Activated CD8-positive, alpha-beta memory T cell treated with anti-CD3 and anti-CD28 coated beads for 24 hours (primary cell): Measurements from ENCODE around the gene CYB5D1.

Experiments used
- DNase-seq: peaks from one replicate; pipeline ENCODE4 v3.0.0-alpha.2; 2020

The CYB5D1 gene

GRCh38 chr17:7859028-7859427 lies 1.2 kb downstream of the CYB5D1 start:
- peak; percentile 50 for DNase-seq

DNA sequence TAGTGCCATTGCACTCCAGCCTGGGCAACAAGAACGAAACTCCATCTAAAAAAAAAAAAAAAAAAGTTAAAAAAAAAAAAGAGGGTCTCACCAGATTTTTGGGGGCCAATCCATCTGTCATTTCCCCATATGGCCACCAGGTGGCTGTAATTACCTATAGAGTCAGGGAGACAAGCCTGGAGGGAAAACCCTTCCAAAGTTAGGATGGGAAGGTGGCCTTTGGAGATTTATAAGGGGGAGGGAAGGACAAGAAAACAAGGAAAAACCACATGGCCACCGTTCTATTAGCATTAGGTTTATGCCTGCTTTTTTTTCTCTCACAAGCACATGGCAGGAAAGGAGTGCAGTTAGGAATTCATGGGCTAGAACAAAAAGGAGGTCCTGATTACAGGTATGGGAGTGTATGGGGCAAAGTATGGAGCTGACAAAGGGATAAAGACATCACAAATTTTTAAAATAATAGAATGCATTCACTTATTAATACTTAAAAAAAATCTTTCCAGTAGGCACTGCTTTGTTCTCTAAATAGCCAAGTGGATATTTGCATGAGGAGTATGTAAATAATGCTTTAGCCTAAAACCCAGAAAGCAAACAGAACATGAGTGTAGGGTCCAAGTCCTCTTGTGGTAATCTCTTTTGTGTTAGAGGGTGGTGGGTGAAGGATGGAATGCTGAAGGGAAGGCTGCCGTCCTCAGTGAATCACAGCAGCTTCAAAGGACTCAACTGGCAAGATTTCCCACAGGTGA lies 5.1 kb downstream of the CYB5D1 start:
- DNase-seq, result peak; percentile 72

GRCh38 chr17:7864384-7864783 lies 6.6 kb downstream of the CYB5D1 start:
- peak; percentile 37 for DNase-seq

GRCh38 chr17:7864995-7865650 lies 7.3 kb downstream of the CYB5D1 start:
- peak; percentile 47 for DNase-seq

GRCh38 chr17:7867881-7868329 lies 10.1 kb downstream of the CYB5D1 start:
- DNase-seq, result peak; percentile 58

GRCh38 chr17:7873051-7873450 lies 15.2 kb downstream of the CYB5D1 start:
- no peak for DNase-seq

GRCh38 chr17:7875804-7876370 lies 18.1 kb downstream of the CYB5D1 start:
- DNase-seq, result no peak

- DNase-seq, result no peak
Measured at GRCh38 chr17:7878234-7878633, 20.4 kb downstream of the CYB5D1 start.

DNA sequence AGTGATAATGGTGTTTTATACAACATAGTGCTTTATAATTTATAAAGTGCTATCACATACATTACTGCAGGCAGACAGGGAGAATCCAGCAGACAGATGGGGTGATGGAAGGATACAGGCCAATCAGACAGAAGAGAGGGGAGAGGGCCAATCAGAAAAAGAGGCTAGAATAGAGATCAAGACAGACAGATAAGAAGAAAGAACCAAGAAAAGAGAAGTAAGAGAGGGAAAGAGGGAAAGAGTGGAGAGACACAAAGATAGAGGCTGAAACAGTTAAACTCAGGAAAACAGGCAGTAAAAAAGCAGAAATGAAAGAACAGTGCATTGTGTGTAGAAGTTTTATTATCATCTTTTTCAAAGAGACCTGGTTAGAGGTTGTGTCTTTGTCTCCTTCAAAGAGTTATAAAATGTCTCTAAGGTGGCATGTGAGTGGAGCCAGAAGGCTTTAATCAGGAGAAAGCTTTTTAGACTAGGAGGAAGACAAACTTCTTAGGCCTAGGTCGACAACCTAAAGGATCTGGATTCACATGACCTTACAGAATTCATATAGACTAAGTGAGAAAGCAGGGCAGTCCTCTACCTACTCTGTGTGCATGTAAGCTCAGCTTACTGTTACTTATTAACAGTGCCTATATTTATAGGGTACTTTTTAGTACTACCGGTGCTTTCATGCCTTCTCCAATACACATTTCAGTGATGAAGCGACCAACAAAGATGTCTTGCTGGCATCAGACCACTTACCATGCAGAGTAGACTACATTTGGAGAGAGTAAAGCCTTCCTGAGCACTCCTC lies 22.5 kb downstream of the CYB5D1 start:
- no peak for DNase-seq

DNA sequence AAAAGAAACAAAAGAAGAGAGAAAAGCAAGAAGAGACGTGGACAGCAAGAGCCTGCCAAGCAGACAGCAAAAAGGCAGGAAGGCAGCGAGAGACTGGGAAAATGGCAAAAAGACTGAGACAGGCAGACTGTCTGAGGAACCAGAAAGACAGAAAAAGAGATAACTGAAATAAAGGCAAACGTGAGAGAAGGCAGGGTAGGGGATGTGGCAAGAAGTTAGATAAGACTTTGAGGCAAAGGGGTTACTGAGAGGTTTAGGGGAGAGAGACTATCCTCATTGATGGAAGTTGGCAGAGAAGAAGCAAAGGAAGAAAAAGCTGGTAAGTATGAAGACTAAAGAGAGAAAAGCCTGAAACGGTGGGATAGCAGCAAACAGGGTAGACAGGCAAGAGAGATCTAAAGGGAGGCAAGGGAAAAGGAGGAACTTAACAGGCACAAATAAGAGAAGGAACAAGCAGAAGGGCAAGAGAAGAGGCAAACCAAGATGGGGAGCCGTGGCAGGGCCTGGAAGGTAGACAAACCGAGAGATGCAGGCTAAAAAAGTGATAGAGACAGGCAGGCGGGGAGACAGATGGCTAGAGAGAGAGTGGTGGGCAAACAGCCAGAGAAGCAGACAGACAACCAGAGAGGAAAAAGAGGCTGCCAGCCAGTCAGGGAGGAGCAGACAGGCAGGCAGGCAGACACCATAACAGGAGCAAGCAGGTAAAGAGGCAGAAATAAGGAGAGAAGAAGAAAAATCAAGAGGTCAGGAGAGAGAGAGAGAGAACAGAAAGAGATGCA lies 23.7 kb downstream of the CYB5D1 start:
- no peak for DNase-seq

- no peak for DNase-seq
Measured at GRCh38 chr17:7882068-7882467, 24.3 kb downstream of the CYB5D1 start.

DNA sequence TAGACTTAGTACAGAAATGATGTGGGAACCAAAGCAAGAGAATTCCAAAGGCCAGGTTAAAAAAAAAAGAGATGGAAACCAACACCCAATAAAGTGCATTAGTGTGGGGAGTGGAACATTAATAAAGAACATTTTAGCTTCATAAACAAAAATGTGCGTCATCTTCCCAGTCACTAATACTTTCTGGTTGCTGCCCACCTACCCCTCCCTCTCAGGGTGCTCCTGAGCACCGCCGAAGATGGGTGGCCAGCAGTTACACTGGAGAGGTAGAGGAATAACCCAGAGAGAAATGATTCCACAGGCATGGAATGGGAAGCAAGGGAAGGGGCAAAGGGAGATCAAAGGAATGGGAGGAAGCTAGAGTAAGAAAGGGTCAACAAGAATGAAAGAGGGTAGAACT lies 24.8 kb downstream of the CYB5D1 start:
- no peak for DNase-seq

DNA sequence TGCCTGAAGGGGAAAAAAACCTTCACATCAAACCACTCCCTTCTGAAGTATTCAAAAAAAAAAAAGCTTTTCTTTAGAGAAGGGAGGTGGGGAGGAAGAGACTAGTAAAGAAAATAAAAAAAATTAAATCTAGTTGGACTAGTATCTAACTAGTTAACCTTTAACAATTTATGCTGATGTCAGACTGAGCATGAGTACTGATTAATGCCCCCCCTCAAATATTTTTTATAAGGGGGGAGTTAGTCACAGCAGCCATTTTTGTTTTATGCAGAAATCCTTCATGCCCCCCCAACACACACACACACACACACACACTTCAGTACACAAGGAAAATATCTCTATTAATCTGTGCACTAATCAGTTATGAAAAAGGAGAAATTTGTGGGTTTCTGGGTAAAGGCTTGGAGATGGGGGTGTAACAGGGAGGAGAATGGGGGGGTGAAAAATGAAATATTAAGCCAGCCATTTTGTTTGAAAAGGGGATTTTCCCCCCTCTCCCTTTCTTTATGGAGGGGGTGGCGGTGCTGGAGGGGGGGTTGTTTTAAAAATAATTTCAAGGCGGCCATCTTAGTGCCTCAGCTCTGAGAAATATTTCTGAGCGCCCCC lies 26.1 kb downstream of the CYB5D1 start:
- no peak for DNase-seq

GRCh38 chr17:7884581-7885366 lies 27.0 kb downstream of the CYB5D1 start:
- DNase-seq, result peak; percentile 76

DNA sequence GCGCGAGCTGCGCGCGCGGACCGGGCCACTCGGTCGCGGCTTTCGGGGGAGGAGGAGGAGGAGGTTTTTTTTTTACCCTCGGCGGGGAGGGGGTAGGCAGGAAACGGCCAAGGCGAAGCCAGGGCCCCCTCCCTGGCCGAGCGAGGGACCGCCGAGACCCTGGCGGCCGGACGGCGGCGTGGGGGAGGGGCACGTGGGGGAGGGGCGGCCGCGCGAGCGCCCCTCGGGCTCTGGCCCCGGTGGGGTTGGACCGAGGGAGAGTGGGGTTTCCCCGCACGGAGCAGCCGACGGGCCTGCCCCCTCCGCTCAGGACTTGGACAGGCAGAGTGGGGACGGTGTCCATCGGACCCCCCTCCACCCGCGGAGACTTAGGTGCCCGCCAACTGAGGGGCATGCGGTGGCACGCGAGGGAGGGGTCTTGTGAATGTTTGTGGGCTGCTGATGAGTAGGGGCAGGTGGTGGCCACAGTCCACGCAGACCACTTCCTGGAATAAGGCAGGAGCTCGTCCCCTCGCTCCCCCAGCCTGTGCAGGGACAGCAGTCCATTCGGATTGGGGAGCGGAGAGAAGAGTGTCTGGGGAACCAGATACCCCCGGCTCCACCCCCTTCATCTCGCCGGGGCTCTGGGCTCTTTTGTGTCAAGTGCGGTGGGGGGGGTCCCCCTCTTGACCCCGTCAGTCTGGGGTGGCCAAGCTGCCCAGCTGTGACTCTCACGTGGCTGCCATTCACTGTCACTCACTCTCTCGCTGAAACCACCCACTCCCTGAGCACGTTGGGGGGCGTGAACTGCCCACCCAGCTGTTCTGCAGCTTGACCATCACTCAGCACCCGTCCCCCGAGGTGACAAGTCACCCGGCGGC lies 27.8 kb downstream of the CYB5D1 start:
- peak; percentile 83 for DNase-seq

GRCh38 chr17:7886227-7887037 lies 28.6 kb downstream of the CYB5D1 start:
- peak; percentile 83 for DNase-seq

DNA sequence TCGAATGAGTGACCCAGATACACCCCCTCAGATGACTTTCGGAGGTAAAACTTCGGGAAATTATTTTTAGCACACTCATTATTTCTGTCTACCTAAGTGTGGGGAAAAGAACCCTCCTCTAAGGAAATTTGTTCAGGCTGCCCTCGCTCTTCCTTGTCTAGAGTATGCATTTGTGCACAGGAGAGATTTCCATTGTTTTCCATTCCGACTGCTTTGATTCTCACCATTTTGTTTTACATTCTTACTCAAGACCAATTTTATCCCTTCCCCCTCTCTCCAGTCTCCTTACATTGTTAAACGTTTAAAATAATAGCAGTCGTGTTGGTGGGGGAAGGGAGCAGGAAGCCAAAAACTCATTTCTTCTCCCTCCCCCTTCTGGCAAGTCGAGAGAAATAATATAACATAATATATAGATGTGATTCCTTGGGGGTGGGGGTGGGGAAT lies 29.3 kb downstream of the CYB5D1 start:
- DNase-seq, result no peak

DNA sequence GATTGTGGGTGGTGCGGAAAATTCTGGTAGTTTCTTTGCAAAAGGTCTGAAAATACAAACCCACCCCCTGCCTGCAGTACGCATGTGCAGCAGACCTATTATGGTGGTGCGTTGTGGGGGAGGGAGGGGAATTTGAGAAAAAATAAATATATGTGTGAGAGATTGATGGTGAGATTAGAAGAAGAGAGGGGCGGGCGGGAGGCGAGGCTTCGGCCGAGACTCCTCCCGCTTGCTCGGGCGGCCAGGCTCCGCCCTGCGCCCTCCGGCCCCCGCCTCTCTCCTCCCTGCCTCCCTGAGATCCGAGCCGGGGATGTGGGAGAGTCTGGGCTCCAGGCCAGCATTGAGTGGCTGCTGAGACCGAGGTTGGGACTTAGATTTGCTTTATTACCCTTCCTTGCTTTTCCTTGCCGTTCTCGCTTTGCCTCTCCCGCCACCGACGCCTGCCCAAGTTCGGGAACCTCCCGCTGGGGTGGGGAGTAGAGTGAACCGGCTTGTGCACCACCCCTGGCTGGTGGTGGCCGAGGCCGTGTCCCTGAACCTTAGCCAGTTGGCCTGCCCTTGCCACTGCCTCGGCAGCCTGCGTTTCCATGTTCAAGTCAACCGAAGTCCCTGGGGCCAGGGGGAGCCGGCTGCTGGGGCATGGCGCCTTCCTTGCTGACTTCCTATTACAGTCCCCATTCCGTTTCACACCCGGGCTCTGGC lies 29.8 kb downstream of the CYB5D1 start:
- peak; percentile 91 for DNase-seq
